ENCODE measurements around the gene PCDHGA3. TPM values are rescaled to one million over a fixed set of nuclear protein-coding genes. Genes with fewer than 3 reads are reported as not detected.

PCDHGA3 gene
- total and polyA plus RNA-seq, 2 donors (not counting 3 experiments of a cell fraction or from before 2014, with no cell fraction given) = 0.88 to 1.1 TPM

GRCh38 chr5:141303756-141304155 lies 39.9 kb upstream of the PCDHGA3 start, which contains the start of gene SLC25A2:
Gene SLC25A2, minus strand, starts transcription at chr5:141304049. Its CDS starts 184 bp downstream, at chr5:141303865.
- Histone ChIP-seq H3K4me1 (ENCODE audit: control insufficient read depth, extremely low read depth, insufficient read depth, low read length) (no peaks in the 10 kb centered on the region), H3K79me2 (ENCODE audit: control insufficient read depth, insufficient read depth, low read length) (no peaks in the 10 kb centered on the region), H3K27ac (ENCODE audit: insufficient read depth, low read depth, low read length) (no peak within 1 kb of the TSS), H3K9me1 (replicated peaks; ENCODE audit: control insufficient read depth, extremely low read depth, insufficient read depth, low read length) (no peaks in the 10 kb centered on the region), H3K4me3 (replicated peaks in 1 of 3; ENCODE audit: insufficient read depth in 1 of 3, low read depth in 1 of 3, low read length in 3 of 3) (no peak within 1 kb of the TSS), H3K4me2 (ENCODE audit: insufficient read depth, low read length) (no peak within 1 kb of the TSS), H3K9ac (replicated peaks; ENCODE audit: extremely low read depth, insufficient read depth, low read length) (no peak within 1 kb of the TSS), H3K36me3 (ENCODE audit: control insufficient read depth in 2 of 2, extremely low read depth in 1 of 2, insufficient read depth in 2 of 2, low read length in 2 of 2) (no peaks in the 10 kb centered on the region), H4K20me1 (replicated peaks; ENCODE audit: control insufficient read depth, extremely low read depth, insufficient read depth, low read length) (no peaks in the 10 kb centered on the region), H3K27me3 (ENCODE audit: control insufficient read depth in 2 of 2, insufficient read depth in 2 of 2, low read length in 2 of 2) (no peaks in the 10 kb centered on the region), H2AFZ (ENCODE audit: low read depth, low read length) (no peak within 1 kb of the TSS), H3K9me3 (replicated peaks; ENCODE audit: control insufficient read depth, insufficient read depth, low read length) (no peaks in the 10 kb centered on the region)
- ChIA-PET POLR2A (no interaction called here), CTCF (no interaction called here)
- intact Hi-C loops (cut with micrococcal nuclease) = no loop called here
- dilution Hi-C loops (cut with MboI; ENCODE audit: extremely low pct_ligation_motif_present, low sequenced_read_pairs) = no loop called here
- no peak for TF ChIP-seq GATA2 (IDR thresholded peaks at IDR 0.05; ENCODE audit: insufficient read depth, insufficient read length, low read depth, low read length)
- TF ChIP-seq, protein P1, sequence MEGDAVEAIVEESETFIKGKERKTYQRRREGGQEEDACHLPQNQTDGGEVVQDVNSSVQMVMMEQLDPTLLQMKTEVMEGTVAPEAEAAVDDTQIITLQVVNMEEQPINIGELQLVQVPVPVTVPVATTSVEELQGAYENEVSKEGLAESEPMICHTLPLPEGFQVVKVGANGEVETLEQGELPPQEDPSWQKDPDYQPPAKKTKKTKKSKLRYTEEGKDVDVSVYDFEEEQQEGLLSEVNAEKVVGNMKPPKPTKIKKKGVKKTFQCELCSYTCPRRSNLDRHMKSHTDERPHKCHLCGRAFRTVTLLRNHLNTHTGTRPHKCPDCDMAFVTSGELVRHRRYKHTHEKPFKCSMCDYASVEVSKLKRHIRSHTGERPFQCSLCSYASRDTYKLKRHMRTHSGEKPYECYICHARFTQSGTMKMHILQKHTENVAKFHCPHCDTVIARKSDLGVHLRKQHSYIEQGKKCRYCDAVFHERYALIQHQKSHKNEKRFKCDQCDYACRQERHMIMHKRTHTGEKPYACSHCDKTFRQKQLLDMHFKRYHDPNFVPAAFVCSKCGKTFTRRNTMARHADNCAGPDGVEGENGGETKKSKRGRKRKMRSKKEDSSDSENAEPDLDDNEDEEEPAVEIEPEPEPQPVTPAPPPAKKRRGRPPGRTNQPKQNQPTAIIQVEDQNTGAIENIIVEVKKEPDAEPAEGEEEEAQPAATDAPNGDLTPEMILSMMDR (IDR thresholded peaks at IDR 0.05; ENCODE audit: extremely low read depth in 1 of 2, insufficient read depth in 1 of 2, low read depth in 1 of 2, low read length in 2 of 2) = no peak
- TF ChIP-seq JUN (IDR thresholded peaks at IDR 0.05; ENCODE audit: borderline replicate concordance, insufficient read depth, insufficient read length, low read depth) = no peak
- no peak for TF ChIP-seq POLR2AphosphoS5 (IDR thresholded peaks at IDR 0.05; ENCODE audit: insufficient read depth, low read depth, low read length)
- FAIRE-seq (no peak), DNase-seq (ENCODE audit: low read depth, low spot score) (no peak)
- no TSS peak for BruUV-seq (replicated peaks)

DNA sequence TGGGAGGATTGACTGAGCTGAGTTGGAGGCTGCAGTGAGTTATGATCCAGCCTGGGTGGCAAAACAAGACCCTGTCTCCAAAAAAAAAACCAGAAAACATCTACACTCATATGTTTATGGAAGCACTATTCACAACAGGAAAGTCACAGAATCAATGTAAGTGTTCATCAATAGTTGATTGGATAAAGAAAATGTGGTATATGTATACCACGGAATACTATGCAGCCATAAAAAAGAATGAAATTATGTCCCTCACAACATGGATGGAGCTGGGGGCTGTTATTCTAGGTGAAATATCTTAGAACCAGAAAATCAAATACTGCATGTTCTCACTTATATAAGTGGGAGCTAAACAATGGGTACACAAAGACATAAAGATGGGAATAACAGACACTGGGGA lies 37.0 kb upstream of the PCDHGA3 start:
- DNase-seq (ENCODE audit: low read depth, low spot score) (no peak), FAIRE-seq (no peak)
- no peaks in the 10 kb centered on the region for H3K9me1 ChIP-seq (replicated peaks; ENCODE audit: control insufficient read depth, extremely low read depth, insufficient read depth, low read length)
- ChIA-PET CTCF (interaction anchor here (0.5 kb wide), 1 partner anchor 26 kb away, joined by 3 read pairs; no protein-coding TSS in a partner anchor), POLR2A (no interaction called here)
- H3K9ac ChIP-seq (replicated peaks; ENCODE audit: extremely low read depth, insufficient read depth, low read length) = no peak overlapping the region
- TF ChIP-seq FOS (IDR thresholded peaks at IDR 0.05; ENCODE audit: borderline replicate concordance, insufficient read depth, low read length) = no peak
- TF ChIP-seq JUN (IDR thresholded peaks at IDR 0.05; ENCODE audit: borderline replicate concordance, insufficient read depth, insufficient read length, low read depth) = no peak
- intact Hi-C loops (cut with micrococcal nuclease) = no loop called here
- no peaks in the 10 kb centered on the region for H4K20me1 ChIP-seq (replicated peaks; ENCODE audit: control insufficient read depth, extremely low read depth, insufficient read depth, low read length)
- BruUV-seq (replicated peaks) = no TSS peak
- no peak overlapping the region for H3K27ac ChIP-seq (ENCODE audit: insufficient read depth, low read depth, low read length)
- dilution Hi-C loops (cut with MboI; ENCODE audit: extremely low pct_ligation_motif_present, low sequenced_read_pairs) = no loop called here
- H3K79me2 ChIP-seq (ENCODE audit: control insufficient read depth, insufficient read depth, low read length) = no peaks in the 10 kb centered on the region
- no peaks in the 10 kb centered on the region for H3K9me3 ChIP-seq (replicated peaks; ENCODE audit: control insufficient read depth, insufficient read depth, low read length)
- no peaks in the 10 kb centered on the region for H3K27me3 ChIP-seq (ENCODE audit: control insufficient read depth in 2 of 2, insufficient read depth in 2 of 2, low read length in 2 of 2)
- H3K4me3 ChIP-seq (replicated peaks in 1 of 3; ENCODE audit: insufficient read depth in 1 of 3, low read depth in 1 of 3, low read length in 3 of 3) = no peak overlapping the region
- no peak overlapping the region for H3K4me2 ChIP-seq (ENCODE audit: insufficient read depth, low read length)
- no peaks in the 10 kb centered on the region for H3K4me1 ChIP-seq (ENCODE audit: control insufficient read depth, extremely low read depth, insufficient read depth, low read length)
- H2AFZ ChIP-seq (ENCODE audit: low read depth, low read length) = no peak overlapping the region
- H3K36me3 ChIP-seq (ENCODE audit: control insufficient read depth in 2 of 2, extremely low read depth in 1 of 2, insufficient read depth in 2 of 2, low read length in 2 of 2) = no peaks in the 10 kb centered on the region

Data from endothelial cell of umbilical vein (primary cell).